Activated T-cell treated with anti-CD3 and anti-CD28 coated beads, Interleukin-2, amount 50 U/mL, for 24 hours (primary cell): ENCODE results near the gene FADS3.

Source experiments
- DNase-seq: peaks from one replicate; pipeline ENCODE4 v3.0.0-alpha.2; 2020
- H3K27ac Mint-ChIP-seq: 2 replicates; pipeline ENCODE4 v1.8.0; 2020; ENCODE audit warnings: mild to moderate bottlenecking, mixed read lengths
- H3K27me3 Mint-ChIP-seq: 2 replicates; pipeline ENCODE4 v1.8.0; 2020; ENCODE audit warnings: mixed read lengths
- H3K36me3 Mint-ChIP-seq: 2 replicates; pipeline ENCODE4 v1.8.0; 2020; ENCODE audit warnings: low read depth, mixed read lengths
- H3K4me1 Mint-ChIP-seq: 2 replicates; pipeline ENCODE4 v1.8.0; 2020; ENCODE audit warnings: low read depth, mixed read lengths
- H3K4me3 Mint-ChIP-seq: 2 replicates; pipeline ENCODE4 v1.8.0; 2020; ENCODE audit warnings: mild to moderate bottlenecking, moderate library complexity, mixed read lengths
- H3K9me3 Mint-ChIP-seq: 2 replicates; pipeline ENCODE4 v1.8.0; 2020; ENCODE audit warnings: mixed read lengths

Gene FADS3

DNA sequence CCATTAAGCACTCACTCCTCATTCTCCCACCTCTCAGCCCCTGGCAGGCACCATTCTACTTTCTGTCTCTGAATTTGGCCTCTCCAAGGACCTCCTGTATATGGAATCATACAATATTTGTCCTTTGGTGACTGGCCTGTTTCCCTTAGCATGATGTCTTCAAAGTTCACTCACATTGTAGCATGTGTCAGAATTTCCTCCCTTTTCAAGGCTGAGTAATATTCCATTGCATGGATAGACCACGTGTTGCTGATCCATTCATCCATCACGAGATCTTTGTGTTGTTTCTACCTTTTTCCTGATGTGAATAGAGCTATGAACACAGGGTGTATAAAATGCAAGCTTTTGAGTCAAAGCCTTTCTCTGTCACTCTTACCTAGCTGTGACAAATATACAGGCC is 51.6 kb downstream of the FADS3 start:
- no peaks in the 10 kb centered on the region for H3K9me3 Mint-ChIP-seq
- H3K4me1 Mint-ChIP-seq = peaks cover 5% of the 10 kb centered on the region
- peaks cover 11% of the 10 kb centered on the region for H3K36me3 Mint-ChIP-seq
- no peaks in the 10 kb centered on the region for H3K27me3 Mint-ChIP-seq
- H3K27ac Mint-ChIP-seq = no peak overlapping the region
- no peak for DNase-seq
- H3K4me3 Mint-ChIP-seq = no peak overlapping the region

DNA sequence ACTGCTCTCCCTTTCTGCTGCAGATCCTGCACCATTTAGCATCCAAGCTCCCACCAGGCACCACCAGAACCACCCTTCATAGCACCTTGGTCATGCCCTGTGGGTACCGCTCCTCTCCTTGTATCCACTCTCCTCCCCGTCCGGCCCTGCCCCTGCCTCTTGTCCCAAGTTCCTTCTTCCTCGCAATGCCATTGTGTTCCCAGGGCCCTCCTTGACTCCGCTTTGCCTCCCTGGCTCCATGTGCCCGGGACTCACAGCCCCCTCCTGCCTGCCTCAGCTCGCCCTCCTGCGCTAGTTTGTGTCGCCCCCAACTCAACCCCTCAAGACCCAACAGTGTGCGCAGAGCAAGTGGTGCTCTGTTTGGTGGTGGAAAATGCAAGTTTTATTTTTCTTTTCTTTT is 52.4 kb downstream of the FADS3 start:
- DNase-seq = no peak
- Mint-ChIP-seq H3K27ac (no peak overlapping the region), H3K9me3 (no peaks in the 10 kb centered on the region), H3K27me3 (no peaks in the 10 kb centered on the region), H3K4me3 (no peak overlapping the region), H3K36me3 (peaks cover 11% of the 10 kb centered on the region), H3K4me1 (peaks cover 12% of the 10 kb centered on the region)

DNA sequence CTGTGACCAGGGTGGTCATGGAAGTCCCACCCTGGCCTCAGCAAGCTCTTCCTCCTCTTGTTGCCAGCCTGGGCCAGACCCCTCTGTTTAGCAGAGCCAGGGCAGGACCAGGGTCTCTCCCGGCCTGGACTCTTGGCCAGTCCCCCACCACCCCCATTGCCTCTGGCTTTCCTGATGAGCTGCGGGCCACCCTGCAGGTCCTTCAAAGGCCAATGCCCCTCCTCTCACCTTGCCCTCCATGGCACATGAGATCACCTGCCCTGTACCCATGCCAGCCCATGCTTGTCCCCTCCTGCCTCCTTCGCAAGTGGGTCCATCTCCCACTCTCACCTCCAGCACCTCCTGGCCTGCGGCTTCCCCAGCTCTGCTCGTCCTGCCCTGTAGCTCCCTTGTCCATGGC is 52.8 kb downstream of the FADS3 start:
- H3K9me3 Mint-ChIP-seq = no peaks in the 10 kb centered on the region
- DNase-seq = no peak
- H3K36me3 Mint-ChIP-seq = peaks cover 11% of the 10 kb centered on the region
- H3K4me3 Mint-ChIP-seq = no peak overlapping the region
- peaks cover 16% of the 10 kb centered on the region for H3K4me1 Mint-ChIP-seq
- H3K27ac Mint-ChIP-seq = no peak overlapping the region
- no peaks in the 10 kb centered on the region for H3K27me3 Mint-ChIP-seq

DNA sequence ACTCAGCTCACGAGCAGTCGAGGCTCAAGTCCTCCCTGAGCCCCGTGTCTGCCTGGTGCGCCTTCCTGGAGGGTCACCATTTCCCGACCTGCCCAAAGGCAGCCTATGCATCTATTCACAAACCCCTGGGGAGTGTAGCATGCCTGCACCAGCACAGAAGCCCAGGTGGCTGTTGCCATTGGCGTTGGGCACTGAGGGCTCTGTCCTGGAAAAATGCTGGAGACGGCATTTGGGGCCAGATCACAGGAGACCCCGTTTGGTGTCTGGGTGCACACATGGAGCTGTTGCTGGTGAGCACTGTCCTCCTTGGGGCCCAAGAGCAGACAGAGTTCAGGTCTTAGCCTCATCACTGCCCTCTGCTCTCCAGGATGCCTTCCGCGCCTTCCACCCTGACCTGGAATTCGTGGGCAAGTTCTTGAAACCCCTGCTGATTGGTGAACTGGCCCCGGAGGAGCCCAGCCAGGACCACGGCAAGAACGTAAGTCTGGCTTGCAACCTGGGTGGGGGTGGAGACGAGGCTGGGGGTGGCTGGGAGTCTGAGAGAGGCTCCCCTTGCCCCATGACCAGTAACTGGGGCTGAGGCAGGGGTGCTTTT is 53.8 kb downstream of the FADS3 start:
- Mint-ChIP-seq H3K4me3 (no peak overlapping the region), H3K36me3 (peaks cover 11% of the 10 kb centered on the region), H3K9me3 (no peaks in the 10 kb centered on the region), H3K4me1 (peaks cover 20% of the 10 kb centered on the region), H3K27ac (no peak overlapping the region), H3K27me3 (no peaks in the 10 kb centered on the region)
- DNase-seq = no peak

DNA sequence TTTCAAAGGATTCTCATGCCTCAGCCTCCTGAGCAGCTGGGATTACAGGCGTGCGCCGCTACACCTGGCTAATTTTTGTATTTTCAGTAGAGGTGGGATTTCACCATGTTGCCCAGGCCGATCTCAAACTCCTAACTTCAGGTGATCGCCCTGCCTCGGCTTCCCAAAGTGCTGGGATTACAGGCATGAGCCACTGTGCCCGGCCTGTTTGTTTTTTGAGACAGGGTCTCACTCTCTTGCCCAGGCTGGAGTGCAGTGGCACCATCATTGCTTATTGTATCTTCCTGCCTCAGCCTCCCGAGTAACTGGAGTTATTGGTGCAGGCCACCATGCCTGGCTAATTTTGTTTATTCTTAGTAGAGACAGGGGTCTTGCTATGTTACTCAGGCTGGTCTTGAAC is 55.2 kb downstream of the FADS3 start:
- H3K4me1 Mint-ChIP-seq = peaks cover 20% of the 10 kb centered on the region
- H3K27ac Mint-ChIP-seq = no peak overlapping the region
- peaks cover 5% of the 10 kb centered on the region for H3K27me3 Mint-ChIP-seq
- no peaks in the 10 kb centered on the region for H3K9me3 Mint-ChIP-seq
- H3K4me3 Mint-ChIP-seq = no peak overlapping the region
- DNase-seq = no peak
- H3K36me3 Mint-ChIP-seq = peaks cover 8% of the 10 kb centered on the region

DNA sequence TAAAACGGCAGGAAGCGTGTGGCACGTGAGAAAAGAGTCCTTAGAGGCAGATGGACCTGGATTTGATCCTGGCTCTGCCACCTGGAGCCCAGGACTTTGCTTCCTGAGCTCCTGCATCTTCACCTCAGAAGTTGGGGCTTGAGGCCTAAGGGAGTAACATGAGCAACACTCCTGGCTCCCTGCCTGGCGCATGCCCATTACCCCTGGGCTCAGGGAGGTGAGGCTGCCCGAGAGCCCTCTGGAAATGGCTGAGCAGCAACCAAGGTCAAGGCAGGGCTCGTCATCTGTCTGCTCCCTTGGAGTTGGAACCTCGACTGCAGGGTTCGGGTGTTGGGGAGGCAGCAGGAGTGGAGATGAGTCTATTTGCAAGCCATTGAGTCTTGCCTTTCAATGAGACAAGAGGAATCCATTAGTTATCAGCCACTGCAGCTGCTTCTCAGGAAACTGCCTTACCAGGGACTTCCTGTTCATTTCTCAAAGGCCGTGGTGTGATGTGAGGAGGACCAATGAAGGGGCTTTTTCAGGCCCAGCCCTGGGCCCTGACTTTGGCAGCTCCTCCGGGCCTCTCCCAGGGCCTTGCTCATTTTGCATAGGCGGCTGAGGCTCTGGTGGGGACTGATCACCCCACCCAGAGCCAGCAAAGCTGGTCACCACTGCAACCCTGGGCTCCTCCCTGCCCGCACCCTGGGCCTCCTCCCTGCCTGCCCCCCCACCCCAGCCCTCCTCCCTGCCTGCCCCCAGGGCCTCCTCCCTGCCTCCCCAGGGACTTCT is 56.9 kb downstream of the FADS3 start:
- Mint-ChIP-seq H3K9me3 (no peaks in the 10 kb centered on the region), H3K36me3 (no peaks in the 10 kb centered on the region), H3K4me1 (peaks cover 22% of the 10 kb centered on the region), H3K27ac (peak overlapping the region; percentile 85), H3K27me3 (peaks cover 22% of the 10 kb centered on the region), H3K4me3 (no peak overlapping the region)
- peak; percentile 59 for DNase-seq

DNA sequence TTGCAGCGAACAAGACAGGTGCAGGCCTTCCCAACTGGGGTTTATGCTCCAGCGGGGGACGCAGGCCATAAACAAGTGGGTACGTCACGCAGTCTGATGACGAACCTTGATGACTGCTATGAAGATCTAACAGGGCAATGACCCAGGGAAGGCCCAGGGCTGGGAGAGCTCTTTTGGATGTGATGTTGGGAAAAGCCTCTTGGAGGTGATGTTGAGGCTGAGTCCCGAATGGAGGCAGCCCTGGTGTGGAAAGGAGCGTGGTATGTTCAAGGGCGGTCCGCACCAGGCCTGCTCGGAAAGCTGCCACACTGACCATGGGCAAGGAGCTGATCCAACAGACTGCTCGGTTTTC is 57.4 kb downstream of the FADS3 start:
- no peak for DNase-seq
- no peaks in the 10 kb centered on the region for H3K9me3 Mint-ChIP-seq
- H3K27me3 Mint-ChIP-seq = peaks cover 28% of the 10 kb centered on the region
- H3K27ac Mint-ChIP-seq = peak overlapping the region; percentile 85
- H3K36me3 Mint-ChIP-seq = no peaks in the 10 kb centered on the region
- peaks cover 26% of the 10 kb centered on the region for H3K4me1 Mint-ChIP-seq
- H3K4me3 Mint-ChIP-seq = no peak overlapping the region

DNA sequence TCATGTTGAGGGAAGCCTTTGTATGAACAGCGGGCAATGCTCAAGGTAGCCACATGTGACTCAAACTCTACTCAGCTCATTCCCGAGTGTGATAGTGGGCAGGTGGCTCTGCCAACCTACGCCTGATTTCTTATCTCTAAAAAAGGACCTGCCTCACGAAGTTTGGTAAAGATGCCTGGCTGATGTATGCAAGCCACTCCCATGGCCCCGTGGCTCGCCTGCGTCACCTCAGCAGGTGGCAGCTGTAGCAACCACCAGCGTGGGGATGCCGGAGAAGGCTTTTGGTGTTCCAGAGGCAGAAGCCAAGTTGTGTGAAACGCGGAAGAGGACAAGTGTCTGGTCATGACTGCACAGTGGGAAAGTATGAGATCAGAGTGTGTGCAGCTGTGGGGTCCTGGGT is 57.9 kb downstream of the FADS3 start:
- peaks cover 28% of the 10 kb centered on the region for H3K4me1 Mint-ChIP-seq
- no peak overlapping the region for H3K4me3 Mint-ChIP-seq
- H3K27me3 Mint-ChIP-seq = peaks cover 31% of the 10 kb centered on the region
- peaks cover 1% of the 10 kb centered on the region for H3K36me3 Mint-ChIP-seq
- H3K27ac Mint-ChIP-seq = peak overlapping the region; percentile 85
- no peak for DNase-seq
- H3K9me3 Mint-ChIP-seq = no peaks in the 10 kb centered on the region

DNA sequence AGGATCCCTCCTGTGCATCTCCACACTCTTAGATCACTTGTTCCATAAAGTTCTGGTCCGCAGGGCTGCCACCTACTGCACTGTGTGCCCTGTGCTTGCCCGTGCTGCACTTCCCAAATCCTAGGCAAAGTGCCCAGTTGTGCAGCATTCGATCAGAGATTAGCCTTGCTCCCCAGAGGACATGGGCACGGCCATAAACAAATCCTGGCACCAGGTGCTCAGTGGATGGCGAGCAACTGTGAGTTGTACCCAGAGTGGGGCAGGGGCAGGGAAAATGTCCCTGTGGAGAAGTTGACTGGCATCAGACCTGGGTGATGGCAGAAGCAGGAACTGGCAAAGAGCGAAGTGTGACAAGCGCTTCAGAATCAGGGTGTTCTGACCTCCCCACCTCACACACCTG is 58.6 kb downstream of the FADS3 start:
- no peak overlapping the region for H3K4me3 Mint-ChIP-seq
- no peak overlapping the region for H3K27ac Mint-ChIP-seq
- H3K4me1 Mint-ChIP-seq = peaks cover 36% of the 10 kb centered on the region
- no peak for DNase-seq
- H3K36me3 Mint-ChIP-seq = peaks cover 1% of the 10 kb centered on the region
- H3K9me3 Mint-ChIP-seq = no peaks in the 10 kb centered on the region
- peaks cover 38% of the 10 kb centered on the region for H3K27me3 Mint-ChIP-seq

DNA sequence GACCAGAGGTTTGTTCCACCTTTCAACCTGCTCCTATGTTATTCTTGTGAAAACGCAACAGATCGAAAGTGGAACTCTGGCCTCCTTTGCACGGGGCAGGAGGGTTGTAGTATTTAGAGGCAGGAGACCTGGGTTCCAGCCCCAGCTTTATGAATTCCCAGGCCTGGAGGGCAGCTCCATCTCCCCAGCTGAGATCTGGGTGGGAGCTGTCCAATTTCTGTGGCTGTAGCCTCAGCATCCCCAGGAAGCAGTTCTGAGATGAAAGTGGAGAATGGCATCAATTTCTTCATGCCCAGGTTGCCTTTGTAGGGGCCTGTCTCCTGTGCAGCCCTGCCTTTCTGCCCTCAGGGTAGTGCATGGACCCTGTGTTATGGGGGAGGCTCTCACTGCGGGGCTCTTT is 59.1 kb downstream of the FADS3 start:
- DNase-seq = no peak
- Mint-ChIP-seq H3K27me3 (peaks cover 40% of the 10 kb centered on the region), H3K9me3 (no peaks in the 10 kb centered on the region), H3K36me3 (peaks cover 1% of the 10 kb centered on the region), H3K27ac (no peak overlapping the region), H3K4me1 (peaks cover 37% of the 10 kb centered on the region), H3K4me3 (no peak overlapping the region)

DNA sequence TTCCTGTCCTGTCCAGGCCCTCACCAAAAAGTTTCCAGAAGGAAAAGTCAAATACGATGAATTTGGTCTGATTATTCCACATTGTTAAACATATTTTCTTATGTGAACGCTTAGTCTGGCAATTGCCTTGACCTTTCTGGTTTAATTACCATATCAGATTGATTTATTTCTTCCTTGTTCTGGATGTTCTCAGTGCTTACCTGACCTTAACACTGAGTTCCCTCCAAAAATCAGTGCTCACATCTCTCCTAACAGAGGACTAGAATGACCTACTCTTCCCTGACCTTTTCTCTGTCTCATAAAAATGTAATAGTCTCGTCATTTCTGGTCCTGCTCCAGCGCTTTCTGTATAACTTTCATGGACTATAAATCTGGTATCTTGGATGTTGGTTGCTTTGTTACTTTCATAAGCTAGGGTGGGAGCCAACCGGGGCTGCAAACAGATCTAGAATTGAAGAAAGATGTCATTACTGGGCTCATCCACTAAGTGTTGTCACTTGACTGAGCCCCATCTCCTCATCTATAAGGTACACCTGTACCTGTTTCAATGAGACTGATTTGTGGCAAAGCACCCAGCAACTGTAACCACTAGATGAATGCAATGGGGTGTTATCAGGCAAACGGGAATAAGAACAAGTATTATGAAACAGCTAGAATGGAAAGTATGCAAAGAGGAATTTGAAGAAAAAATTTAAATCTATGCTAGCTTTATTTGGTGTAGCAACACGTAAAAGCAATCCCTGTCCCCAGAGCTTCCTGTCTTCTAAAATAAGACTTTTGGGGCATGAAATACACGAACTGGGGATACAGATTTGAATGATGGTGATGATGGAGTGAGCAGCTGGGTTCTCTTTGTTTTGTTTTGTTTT is 60.9 kb downstream of the FADS3 start:
- no peak for DNase-seq
- Mint-ChIP-seq H3K9me3 (no peaks in the 10 kb centered on the region), H3K4me1 (peaks cover 38% of the 10 kb centered on the region), H3K36me3 (peaks cover 1% of the 10 kb centered on the region), H3K4me3 (no peak overlapping the region), H3K27ac (no peak overlapping the region), H3K27me3 (peaks cover 53% of the 10 kb centered on the region)

DNA sequence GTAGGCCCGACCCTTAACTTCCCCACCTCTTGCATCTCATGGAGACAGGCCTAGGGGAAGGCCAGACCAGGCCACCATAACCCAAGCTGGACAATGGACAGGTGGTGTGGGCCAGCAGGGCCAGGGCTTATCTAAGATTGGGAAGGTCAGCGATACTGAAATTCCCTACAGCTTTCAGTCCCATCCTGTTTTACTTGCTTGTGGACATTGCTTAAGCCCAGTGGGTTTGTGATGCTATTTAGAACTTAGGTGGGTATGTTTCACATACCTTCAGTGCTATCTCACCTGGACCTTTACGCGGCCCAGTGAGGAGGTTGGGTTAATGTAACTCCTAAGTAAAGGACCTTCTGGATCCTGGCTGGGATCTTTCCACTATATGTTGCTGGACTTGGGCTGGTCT is 61.5 kb downstream of the FADS3 start:
- Mint-ChIP-seq H3K27ac (no peak overlapping the region), H3K4me3 (peak overlapping the region; percentile 84), H3K4me1 (peaks cover 35% of the 10 kb centered on the region), H3K36me3 (peaks cover 1% of the 10 kb centered on the region), H3K9me3 (no peaks in the 10 kb centered on the region), H3K27me3 (peaks cover 53% of the 10 kb centered on the region)
- no peak for DNase-seq

DNA sequence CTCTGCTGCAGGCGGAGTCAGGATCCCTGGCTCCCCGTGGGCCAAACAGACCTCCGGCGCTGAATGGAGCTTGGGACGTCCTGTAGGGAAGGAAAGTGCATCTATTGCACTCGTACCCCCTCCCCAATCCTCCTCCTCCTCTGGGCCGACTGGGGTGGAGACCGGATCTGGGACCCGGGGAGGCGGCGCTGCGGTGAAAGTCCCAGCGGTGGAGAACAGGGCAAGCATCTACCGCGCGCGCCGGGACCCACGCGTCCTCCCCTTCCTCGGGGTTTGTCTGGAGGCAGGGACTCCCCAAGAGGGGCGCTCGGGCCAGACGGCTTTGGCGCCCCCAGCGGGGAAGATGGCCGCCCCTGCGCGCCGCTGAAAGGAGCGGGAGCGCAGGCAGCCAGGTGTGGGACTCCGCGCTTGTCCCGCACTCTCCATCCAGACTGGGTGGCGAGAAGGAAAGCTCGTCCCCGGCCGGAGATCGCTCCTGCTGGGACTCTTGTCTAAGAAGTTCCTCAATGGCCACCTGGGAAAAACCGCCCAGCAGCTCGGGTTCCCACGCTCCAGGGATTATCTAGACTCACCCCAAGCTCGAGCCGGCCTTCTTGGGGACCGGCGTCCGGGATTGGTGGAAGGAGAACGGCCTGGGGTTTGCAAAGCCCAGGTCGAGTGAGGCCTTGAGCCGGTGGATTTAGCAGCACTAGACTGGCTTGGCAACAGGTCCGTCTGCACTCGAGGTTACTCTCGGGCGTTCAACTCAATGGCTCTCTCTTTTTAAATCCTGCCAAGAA is 62.5 kb downstream of the FADS3 start:
- Mint-ChIP-seq H3K36me3 (peaks cover 1% of the 10 kb centered on the region), H3K4me3 (peak overlapping the region; percentile 84), H3K4me1 (peaks cover 27% of the 10 kb centered on the region), H3K27me3 (peaks cover 53% of the 10 kb centered on the region), H3K27ac (peak overlapping the region; percentile 18), H3K9me3 (no peaks in the 10 kb centered on the region)
- peak; percentile 62 for DNase-seq

DNA sequence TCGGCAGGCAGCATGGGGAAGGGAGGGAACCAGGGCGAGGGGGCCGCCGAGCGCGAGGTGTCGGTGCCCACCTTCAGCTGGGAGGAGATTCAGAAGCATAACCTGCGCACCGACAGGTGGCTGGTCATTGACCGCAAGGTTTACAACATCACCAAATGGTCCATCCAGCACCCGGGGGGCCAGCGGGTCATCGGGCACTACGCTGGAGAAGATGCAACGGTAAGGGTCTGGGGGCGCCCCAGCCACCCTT is 63.0 kb downstream of the FADS3 start:
- Mint-ChIP-seq H3K4me3 (peak overlapping the region; percentile 84), H3K9me3 (no peaks in the 10 kb centered on the region), H3K36me3 (peaks cover 1% of the 10 kb centered on the region), H3K27ac (peak overlapping the region; percentile 78), H3K4me1 (peaks cover 22% of the 10 kb centered on the region), H3K27me3 (peaks cover 53% of the 10 kb centered on the region)
- no peak for DNase-seq
